GM12864 (cell line): ENCODE results near the gene PPM1L.

Experiments
- DNase-seq: peaks from one replicate; pipeline ENCODE4 v3.0.0-alpha.2; 2011; ENCODE audit warnings: low read depth
- H3K4me3 ChIP-seq: 2 replicates; pipeline ENCODE4 v1.5.1; 2011; ENCODE audit warnings: mild to moderate bottlenecking, low read depth, low read length, control low read depth
- CTCF ChIP-seq: IDR thresholded peaks from 2 replicates; pipeline ENCODE4 v1.5.1; 2011; ENCODE audit warnings: low read depth, mild to moderate bottlenecking, moderate library complexity, low read length, control low read depth, inconsistent platforms; ENCODE audit errors: missing control alignments

PPM1L gene

DNA sequence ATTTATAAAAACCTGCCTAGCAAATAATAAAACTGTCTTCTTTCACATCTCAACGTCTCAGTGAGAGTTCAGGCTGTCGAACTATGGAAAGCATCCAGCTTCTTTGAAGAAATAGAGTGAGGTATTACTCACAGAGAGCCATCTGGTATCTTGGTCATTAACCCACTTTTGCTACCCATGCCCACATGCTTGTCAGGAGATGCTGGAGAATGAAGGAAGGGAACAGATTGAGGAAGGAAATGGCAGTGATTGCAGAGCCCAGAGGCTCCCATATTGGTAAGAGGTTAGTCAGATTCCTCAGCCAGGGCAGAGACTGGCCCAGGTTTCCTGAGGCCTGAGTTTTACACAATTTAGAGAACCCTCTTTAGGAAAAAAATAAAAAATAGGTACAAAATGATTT, 230.0 kb downstream of the PPM1L start:
- no peak for DNase-seq
- no peak overlapping the region for H3K4me3 ChIP-seq
- TF ChIP-seq CTCF = no peak

- H3K4me3 ChIP-seq = no peak overlapping the region
- TF ChIP-seq CTCF = no peak
- no peak for DNase-seq
Measured at GRCh38 chr3:160987982-160988964, 232.2 kb downstream of the PPM1L start.

DNA sequence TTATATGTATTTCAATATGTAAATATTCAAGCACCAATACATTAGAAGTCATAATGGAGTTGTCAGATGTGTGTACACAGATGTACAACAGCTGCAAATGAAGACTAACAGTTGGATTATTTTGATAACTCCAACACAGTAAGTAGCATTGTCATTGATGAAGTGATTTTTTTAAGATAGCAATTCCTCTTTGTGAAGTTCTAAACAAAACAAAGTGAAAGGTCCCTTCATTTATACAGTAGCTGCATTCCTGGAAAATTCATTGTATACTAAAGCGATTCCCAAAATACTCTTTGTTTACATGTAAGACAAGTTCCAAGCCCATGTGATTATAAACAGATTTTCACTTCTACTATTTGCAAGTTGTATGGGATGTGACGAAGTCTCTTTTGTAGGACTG, 234.4 kb downstream of the PPM1L start:
- H3K4me3 ChIP-seq = no peak overlapping the region
- no peak for DNase-seq
- TF ChIP-seq CTCF = no peak

GRCh38 chr3:160992712-160993111, 236.7 kb downstream of the PPM1L start:
- no peak overlapping the region for H3K4me3 ChIP-seq
- no peak for TF ChIP-seq CTCF
- no peak for DNase-seq

- TF ChIP-seq CTCF = no peak
- no peak overlapping the region for H3K4me3 ChIP-seq
- no peak for DNase-seq
Measured at GRCh38 chr3:160996811-160997210, 240.8 kb downstream of the PPM1L start.

- TF ChIP-seq CTCF = no peak
- no peak for DNase-seq
- H3K4me3 ChIP-seq = no peak overlapping the region
Measured at GRCh38 chr3:160998581-160998980, 242.6 kb downstream of the PPM1L start.

DNA sequence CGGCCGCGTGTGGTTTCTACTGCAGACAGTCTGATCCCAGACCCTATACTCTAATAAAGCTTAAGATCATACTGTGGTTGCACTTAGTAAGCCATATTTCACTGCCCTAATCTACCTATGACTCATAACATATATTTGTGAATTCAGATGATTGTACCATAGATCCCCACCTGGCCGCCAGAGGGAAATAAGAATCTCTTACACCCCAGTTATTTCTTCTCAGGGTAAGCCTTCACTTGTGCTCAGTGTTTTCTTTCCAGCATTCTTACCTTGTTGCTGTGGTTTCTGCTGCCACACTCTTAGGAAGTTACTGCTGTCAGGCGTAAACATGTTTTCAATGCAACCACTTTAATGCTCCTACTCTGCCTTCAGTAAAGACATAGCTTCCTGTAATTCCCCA, 243.2 kb downstream of the PPM1L start:
- DNase-seq = no peak
- H3K4me3 ChIP-seq = no peak overlapping the region
- no peak for TF ChIP-seq CTCF
